K562 (cell line): Measurements from ENCODE around the gene DUSP28. TPM values are rescaled to one million over a fixed set of nuclear protein-coding genes. Genes with fewer than 3 reads are reported as not detected.

Experiments
- L3MBTL2 ChIP-seq: fragments of 450-650 bp; IDR thresholded peaks from 2 replicates; pipeline ENCODE4 v1.6.1; 2016; ENCODE audit warnings: mild to moderate bottlenecking, moderate library complexity
- NBN ChIP-seq: fragments of 450-650 bp; IDR thresholded peaks from 2 replicates; pipeline ENCODE4 v1.6.1; 2016; ENCODE audit warnings: low read depth, mild to moderate bottlenecking
- NFE2 ChIP-seq: IDR thresholded peaks from 2 replicates; pipeline ENCODE4 v1.6.1; 2014; ENCODE audit warnings: antibody characterized with exemption, low read depth
- POLR2G ChIP-seq: fragments of 200-400 bp; formaldehyde crosslinking; IDR thresholded peaks from 2 replicates; pipeline ENCODE4 v1.6.1; 2017; ENCODE audit warnings: low read depth, mild to moderate bottlenecking, antibody characterized with exemption, low read length, moderate library complexity
- STAT5B ChIP-seq: fragments of 250-450 bp; sonication (Bioruptor Pico); IDR thresholded peaks from 2 replicates; pipeline ENCODE4 v1.8.0; 2021; ENCODE audit warnings: mild to moderate bottlenecking, inconsistent platforms
- polyA plus RNA-seq, 8 experiments: library from polyadenylated mRNA; depleted of rRNA in 4 of 8; stranded (reverse) in 5 of 8; unstranded in 3 of 8; fragments of >200 nt; fragmentation: Nextera tagmentation in 2 of 8; fragmentation: Illumina TruSeq in 1 of 8; extraction: Ambion mirVana in 2 of 8; extraction: Trizol in 1 of 8; gene quantifications; 2 replicates each; pipeline versions ENCODE4 v1.2.1 to v1.2.3, GENCODE V29; 2011 to 2014; ENCODE audit warnings: inconsistent platforms in 1 of 8, missing spikeins in 1 of 8
- total RNA-seq, 7 experiments: library from RNA; depleted of rRNA in 6 of 7; stranded (reverse); fragments of >200 nt in 6 of 7; fragmentation: Illumina TruSeq in 2 of 7; extraction: Trizol in 2 of 7; gene quantifications; 2 replicates each; pipeline versions ENCODE4 v1.2.1 to v1.2.3, GENCODE V29; 2011 to 2021; ENCODE audit warnings: low replicate concordance in 1 of 7
- TF ChIP-seq, protein P1 (sequence below), 2 experiments: fragments of 450-650 bp; conservative IDR thresholded peaks; 2 replicates each; pipeline ENCODE4 v1.6.1; 2017; ENCODE audit warnings: mild to moderate bottlenecking in 2 of 2, moderate library complexity in 2 of 2
- TF ChIP-seq, protein P2 (sequence below): fragments of 250-450 bp; sonication (Bioruptor Pico); IDR thresholded peaks from 2 replicates; pipeline ENCODE4 v1.9.0; 2021; ENCODE audit warnings: mild to moderate bottlenecking, inconsistent platforms

Gene DUSP28
- total and polyA plus RNA-seq, 9 of the 15 experiments (the other 6 are each of a cell fraction or from before 2014, with no cell fraction given), result 2.8 to 8.1 (median 4.2) TPM

DNA sequence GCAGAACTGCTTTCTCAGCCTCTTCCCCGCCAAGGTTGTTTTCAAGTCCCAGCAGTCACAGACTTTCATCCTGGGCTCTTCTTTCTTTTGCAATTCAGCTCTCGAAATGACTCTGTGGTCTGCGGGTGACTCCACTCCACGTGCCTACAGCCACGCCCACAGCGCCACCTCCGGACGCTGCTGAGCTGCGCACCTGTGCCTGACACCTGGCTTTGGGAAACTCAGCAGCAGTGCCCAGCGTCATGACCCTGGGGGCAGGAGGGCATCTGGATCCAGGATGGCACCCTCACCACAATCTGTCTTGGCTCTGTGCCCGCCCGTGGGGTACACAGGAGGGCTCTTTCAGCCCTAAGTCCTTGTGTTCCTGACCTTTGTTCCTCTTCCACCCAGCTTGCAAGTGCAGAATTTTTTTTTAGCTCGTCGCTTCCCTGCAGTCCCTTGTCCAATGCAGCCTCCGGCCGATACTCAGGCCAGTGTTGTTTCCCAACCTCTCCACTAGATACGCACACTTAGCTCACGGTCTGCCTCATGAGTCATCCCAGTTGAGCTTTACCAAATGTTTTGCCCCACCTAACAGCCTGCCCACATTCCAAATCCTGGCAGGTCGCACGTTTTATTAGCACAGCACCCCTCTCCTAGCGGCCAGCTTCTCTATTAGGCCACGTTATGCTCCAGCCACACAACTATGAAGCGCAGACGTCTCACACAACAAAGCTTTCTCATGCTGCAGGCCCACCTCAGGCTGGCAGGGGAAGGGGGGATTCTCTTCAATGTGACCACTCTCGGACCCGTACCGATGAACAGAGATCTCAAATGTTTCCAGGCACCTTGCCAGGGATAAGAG lies 19.8 kb downstream of the DUSP28 start (continued):
- TF ChIP-seq, protein P1, sequence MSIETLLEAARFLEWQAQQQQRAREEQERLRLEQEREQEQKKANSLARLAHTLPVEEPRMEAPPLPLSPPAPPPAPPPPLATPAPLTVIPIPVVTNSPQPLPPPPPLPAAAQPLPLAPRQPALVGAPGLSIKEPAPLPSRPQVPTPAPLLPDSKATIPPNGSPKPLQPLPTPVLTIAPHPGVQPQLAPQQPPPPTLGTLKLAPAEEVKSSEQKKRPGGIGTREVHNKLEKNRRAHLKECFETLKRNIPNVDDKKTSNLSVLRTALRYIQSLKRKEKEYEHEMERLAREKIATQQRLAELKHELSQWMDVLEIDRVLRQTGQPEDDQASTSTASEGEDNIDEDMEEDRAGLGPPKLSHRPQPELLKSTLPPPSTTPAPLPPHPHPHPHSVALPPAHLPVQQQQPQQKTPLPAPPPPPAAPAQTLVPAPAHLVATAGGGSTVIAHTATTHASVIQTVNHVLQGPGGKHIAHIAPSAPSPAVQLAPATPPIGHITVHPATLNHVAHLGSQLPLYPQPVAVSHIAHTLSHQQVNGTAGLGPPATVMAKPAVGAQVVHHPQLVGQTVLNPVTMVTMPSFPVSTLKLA (conservative IDR thresholded peaks at IDR 0.05), result peak; percentile 86 to 90
- TF ChIP-seq, protein P2, sequence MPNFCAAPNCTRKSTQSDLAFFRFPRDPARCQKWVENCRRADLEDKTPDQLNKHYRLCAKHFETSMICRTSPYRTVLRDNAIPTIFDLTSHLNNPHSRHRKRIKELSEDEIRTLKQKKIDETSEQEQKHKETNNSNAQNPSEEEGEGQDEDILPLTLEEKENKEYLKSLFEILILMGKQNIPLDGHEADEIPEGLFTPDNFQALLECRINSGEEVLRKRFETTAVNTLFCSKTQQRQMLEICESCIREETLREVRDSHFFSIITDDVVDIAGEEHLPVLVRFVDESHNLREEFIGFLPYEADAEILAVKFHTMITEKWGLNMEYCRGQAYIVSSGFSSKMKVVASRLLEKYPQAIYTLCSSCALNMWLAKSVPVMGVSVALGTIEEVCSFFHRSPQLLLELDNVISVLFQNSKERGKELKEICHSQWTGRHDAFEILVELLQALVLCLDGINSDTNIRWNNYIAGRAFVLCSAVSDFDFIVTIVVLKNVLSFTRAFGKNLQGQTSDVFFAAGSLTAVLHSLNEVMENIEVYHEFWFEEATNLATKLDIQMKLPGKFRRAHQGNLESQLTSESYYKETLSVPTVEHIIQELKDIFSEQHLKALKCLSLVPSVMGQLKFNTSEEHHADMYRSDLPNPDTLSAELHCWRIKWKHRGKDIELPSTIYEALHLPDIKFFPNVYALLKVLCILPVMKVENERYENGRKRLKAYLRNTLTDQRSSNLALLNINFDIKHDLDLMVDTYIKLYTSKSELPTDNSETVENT, result no peak
- TF ChIP-seq NFE2 (0 out of 2 replicates have a peak, but pooled peaks have one; percentile 3), STAT5B (no peak), L3MBTL2 (peak; percentile 88), POLR2G (peak; percentile 40; the same call in 1 of the 2 replicates), NBN (no peak)
